GM18909 (cell line): Measurements from ENCODE around the gene BABAM2.

Source experiments
- ATAC-seq: cut with Tn5 transposase; IDR thresholded peaks from one replicate; pipeline ENCODE4 v1.9.1; 2021; ENCODE audit warnings: mild to moderate bottlenecking; ENCODE audit not compliant: unreplicated experiment, poor library complexity

Gene BABAM2

DNA sequence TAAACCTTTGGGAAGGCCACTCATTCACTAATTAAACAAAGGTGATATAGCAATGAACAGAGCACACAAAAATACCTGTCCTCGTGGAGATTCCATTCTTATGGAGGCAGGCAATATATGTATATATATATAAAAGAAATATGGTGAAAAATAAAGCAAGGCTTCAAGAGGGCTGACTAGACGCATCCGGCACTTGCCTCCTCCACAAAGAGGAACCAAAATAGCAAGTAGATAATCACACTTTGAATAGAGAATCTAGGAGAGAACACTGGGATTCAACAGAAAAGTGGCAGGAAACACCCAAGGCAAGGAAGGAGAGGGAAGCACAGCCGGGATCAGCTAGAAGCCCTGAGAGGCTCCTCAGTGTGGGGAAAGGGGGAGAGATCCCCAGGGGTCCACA, 283.7 kb downstream of the BABAM2 start:
- no peak for ATAC-seq

DNA sequence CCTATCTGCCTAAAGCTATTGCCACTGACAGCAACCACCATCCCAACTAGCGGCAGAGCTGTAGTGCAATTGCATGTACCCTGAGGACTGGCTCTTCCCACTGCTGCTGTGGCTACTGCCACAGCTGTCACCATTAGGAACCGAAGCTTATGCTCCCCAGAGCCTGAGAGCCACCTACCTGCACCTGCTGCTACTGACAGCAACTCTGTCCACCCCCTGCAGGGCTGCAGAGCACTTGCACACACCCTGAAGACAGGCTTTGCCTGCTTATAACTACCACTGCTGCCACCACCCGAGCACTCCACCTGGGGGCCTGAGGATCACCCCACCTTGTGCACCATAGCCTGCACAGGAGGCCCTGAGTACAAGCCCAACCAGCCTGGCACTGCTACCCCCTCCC, 284.5 kb downstream of the BABAM2 start:
- no peak for ATAC-seq

DNA sequence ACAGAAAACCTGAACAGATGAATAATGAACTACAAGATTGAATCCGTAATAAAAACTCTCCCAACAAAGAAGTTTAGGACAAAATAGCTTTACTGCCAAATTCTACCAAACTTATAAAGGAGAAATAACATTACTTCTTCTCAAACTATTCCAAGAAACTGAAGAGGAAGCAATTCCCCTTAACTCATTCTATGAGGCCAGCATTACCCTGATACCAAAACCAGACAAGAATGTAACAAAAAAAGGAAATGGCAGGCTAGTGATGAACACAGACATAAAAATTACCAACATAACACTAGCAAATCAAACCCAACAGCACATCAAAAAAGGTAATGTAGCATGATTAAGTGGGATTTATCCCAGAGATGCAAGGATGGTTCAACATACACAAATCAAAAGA, 288.4 kb downstream of the BABAM2 start:
- no peak for ATAC-seq

DNA sequence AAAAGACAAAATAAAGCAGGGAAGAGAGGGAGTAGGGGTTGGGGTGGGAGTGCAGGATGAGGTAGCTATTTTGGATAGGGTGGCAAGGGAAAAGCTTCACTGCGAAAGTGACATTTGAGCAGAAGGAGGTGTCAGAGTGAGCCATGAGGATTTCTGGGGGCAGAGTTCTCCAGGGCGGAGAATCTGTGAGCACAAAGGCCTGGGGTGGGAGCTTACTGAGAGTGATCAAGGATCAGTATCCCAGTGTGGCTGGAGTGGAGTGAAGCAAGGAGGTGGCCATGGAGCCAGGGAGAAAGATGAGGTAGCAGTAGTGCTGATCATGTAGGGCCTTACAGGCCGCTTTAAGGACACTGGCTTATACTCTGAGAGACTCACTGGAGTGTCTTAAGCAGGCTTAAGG, 291.3 kb downstream of the BABAM2 start:
- ATAC-seq = no peak

GRCh38 chr2:28182348-28182747, 291.8 kb downstream of the BABAM2 start:
- ATAC-seq = no peak

DNA sequence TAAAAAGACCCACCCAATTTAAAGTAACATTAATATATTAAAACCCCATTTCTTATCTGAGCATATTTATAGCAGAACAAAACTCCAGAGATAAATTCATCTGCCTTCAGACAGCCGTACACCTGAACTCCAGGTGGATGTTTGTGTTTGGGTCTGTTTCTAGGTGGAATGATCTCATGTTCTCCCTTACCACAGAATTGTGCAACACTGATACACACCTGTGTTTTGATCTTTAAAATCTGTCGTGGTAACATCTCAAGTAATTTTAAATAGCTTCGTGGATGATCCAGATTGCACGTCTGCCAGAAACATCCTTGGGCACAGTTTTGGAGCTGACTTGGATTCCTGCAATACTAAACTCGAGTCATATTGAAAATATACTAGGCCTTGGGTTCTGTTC, 294.6 kb downstream of the BABAM2 start:
- no peak for ATAC-seq

- ATAC-seq = no peak
These were observed 295.4 kb downstream of the BABAM2 start for GRCh38 chr2:28185891-28186290.

DNA sequence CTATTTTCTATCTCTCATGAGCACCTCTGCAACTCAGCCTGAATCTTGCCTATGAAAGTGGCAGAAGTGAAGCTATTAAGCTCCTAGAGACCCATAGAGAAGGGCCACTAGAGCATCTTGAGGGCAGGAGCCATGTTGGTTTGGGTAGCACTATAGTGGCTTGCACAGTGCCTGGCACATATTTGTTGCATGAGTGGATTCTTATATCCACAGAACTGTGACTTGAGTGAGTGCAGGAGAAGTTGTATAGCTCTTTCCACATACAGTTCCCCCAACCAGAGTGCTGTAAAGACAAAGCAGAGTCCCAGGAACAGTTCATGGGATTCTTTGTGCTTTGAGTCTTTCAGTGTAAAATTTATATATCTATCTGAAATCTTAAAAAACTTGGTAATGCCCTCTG, 296.7 kb downstream of the BABAM2 start:
- no peak for ATAC-seq

- no peak for ATAC-seq
These were observed 297.9 kb downstream of the BABAM2 start for GRCh38 chr2:28188436-28188835.

- ATAC-seq = no peak
These were observed 303.3 kb downstream of the BABAM2 start for GRCh38 chr2:28193630-28194403.

DNA sequence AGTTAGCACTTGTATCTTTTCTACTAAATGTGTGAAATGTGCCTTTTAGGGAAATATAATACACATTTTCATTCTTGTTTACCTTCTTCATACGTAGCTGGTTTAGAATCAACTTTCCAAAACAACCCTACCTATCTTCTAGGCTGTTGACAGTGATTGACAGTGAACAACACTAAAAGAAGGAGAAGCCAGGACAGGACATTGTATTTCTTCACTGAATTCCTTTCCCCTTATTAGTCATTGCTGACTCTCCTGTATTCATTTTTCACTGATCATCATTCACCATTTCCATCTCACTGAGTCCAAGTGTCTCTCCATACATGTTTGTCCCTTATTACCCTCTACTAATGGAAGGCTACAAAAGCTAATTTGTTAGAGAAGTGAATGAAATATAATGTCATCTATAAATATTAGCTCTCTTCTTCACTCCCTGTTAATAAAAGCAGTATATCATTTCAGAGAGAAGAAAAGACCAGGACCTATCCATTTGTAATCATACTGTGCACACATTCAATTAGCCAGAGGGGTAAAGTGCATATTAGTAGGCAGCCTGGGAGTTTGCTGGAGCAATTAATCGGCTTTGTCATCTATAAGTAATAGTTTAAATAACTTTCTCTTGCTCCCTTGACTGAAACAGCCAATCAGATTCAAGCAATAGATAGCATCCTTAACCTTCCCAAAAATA, 309.6 kb downstream of the BABAM2 start:
- no peak for ATAC-seq

DNA sequence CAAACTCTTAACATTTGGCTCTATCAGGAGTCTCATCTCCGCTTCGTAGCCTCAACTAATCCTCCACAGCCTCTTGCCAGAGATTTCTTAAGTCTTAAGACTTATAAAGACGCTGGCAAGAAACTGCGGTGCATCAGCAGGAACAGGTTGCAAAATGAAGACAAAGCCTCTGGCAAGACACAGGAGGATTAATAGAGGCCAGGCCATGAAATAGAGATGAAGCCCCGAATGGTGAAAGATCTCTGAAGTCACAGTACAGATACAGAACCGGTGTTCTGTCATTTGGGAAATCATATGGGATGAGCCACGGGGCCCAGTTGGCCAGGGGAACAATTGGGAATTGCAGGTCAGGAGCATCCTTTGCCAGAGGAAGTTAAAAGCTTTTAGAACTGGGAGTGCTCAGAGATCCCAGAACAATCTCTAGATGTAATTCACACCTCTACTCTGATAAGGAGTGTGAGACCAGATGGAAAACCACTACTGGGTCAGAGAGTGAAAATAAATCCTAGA, 311.2 kb downstream of the BABAM2 start:
- no peak for ATAC-seq

- no peak for ATAC-seq
These were observed 312.2 kb downstream of the BABAM2 start for GRCh38 chr2:28202719-28203118.

- ATAC-seq = no peak
These were observed 316.2 kb downstream of the BABAM2 start for GRCh38 chr2:28206762-28207161.

- ATAC-seq = no peak
These were observed 318.7 kb downstream of the BABAM2 start for GRCh38 chr2:28209261-28209691.

GRCh38 chr2:28209864-28210263, 319.3 kb downstream of the BABAM2 start:
- ATAC-seq = no peak

GRCh38 chr2:28210535-28210934, 320.0 kb downstream of the BABAM2 start:
- no peak for ATAC-seq

GRCh38 chr2:28216331-28216730, 325.8 kb downstream of the BABAM2 start:
- no peak for ATAC-seq

- ATAC-seq = no peak
These were observed 326.7 kb downstream of the BABAM2 start for GRCh38 chr2:28217042-28217740.

DNA sequence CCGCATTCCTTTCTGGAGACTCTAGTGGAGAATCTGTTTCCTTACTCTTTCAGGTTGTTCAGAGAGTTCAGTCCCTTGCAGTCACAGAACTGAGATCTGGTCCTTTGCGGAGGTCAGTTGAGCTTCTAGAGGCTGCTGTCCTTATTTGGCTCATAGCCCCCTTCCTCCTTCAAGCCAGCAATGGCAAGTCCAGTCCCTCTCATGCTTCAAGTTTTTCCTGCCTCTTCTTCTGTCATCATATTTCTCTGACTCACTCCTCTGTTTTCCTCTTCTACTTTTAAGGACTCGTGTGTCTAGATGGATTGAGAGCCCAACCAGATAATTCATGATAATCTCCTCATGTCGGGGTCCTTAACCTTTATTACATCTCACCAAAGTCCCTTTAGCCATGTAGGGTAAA, 328.6 kb downstream of the BABAM2 start:
- no peak for ATAC-seq

GRCh38 chr2:28219758-28220368, 329.3 kb downstream of the BABAM2 start:
- ATAC-seq = no peak
